Endothelial cell of umbilical vein (primary cell): ENCODE results near the gene MLLT1. TPM values are rescaled to one million over a fixed set of nuclear protein-coding genes. Genes with fewer than 3 reads are reported as not detected.

Source experiments
- BruUV-seq: library from RNA; stranded (reverse); fragments of 400-500 nt; replicated peaks from 2 replicates; lab custom pipeline; 2021; lab: Mats Ljungman, UMichigan
- CTCF ChIA-PET: fragments of 300-600, 350-600 bp; sonication (Branson Sonifier 250); formaldehyde crosslinking; loops from one replicate; lab custom pipeline; 2021; ENCODE audit warnings: antibody characterized with exemption, inconsistent platforms; lab: Charles Lee
- POLR2A ChIA-PET: fragments of 300-600, 350-600 bp; sonication (Branson Sonifier 250); formaldehyde crosslinking; loops from one replicate; lab custom pipeline; 2021; ENCODE audit warnings: antibody characterized with exemption, inconsistent platforms; lab: Charles Lee
- DNase-seq: peaks from one replicate; pipeline ENCODE4 v3.0.0-alpha.2; 2011; ENCODE audit warnings: low read depth, low spot score
- FAIRE-seq: peaks from 2 replicates; lab custom pipeline; 2011; peaks lifted over from hg19 to GRCh38; lab: Jason Lieb, UNC
- H2AFZ ChIP-seq: 2 replicates; pipeline ENCODE4 v1.6.0; 2012; ENCODE audit warnings: low read depth, low read length, control low read depth, inconsistent platforms
- H3K27ac ChIP-seq: 2 replicates; pipeline ENCODE4 v1.5.1; 2011; ENCODE audit warnings: low read depth, mild to moderate bottlenecking, control low read depth, low read length, moderate library complexity; ENCODE audit not compliant: insufficient read depth
- H3K27me3 ChIP-seq, 2 experiments: 2 replicates each; pipeline versions ENCODE4 v1.6.0 to v1.6.1; 2011; ENCODE audit warnings: low read length in 2 of 2, mixed read lengths in 1 of 2; ENCODE audit not compliant: control insufficient read depth in 2 of 2, insufficient read depth in 2 of 2
- H3K36me3 ChIP-seq, 2 experiments: 2 replicates in 1 of 2; 3 replicates in 1 of 2; pipeline ENCODE4 v1.5.1; 2011; ENCODE audit warnings: low read length in 2 of 2, mild to moderate bottlenecking in 1 of 2, moderate library complexity in 1 of 2; ENCODE audit not compliant: control insufficient read depth in 2 of 2, insufficient read depth in 2 of 2; ENCODE audit errors: extremely low read depth in 1 of 2
- H3K4me1 ChIP-seq: 3 replicates; pipeline ENCODE4 v1.5.1; 2011; ENCODE audit warnings: mild to moderate bottlenecking, low read length; ENCODE audit not compliant: control insufficient read depth, insufficient read depth; ENCODE audit errors: extremely low read depth
- H3K4me2 ChIP-seq: 2 replicates; pipeline ENCODE4 v1.6.1; 2011; ENCODE audit warnings: low read length, control low read depth, mixed read lengths; ENCODE audit not compliant: insufficient read depth
- H3K4me3 ChIP-seq, 3 experiments: fragments of 200-600 bp in 1 of 3; sonication (generic), shearing (Covaris generic) in 1 of 3; replicated peaks in 1 of 3; 2 replicates each; pipeline ENCODE4 v1.5.1; 2011 to 2016; ENCODE audit warnings: control low read depth in 3 of 3, low read length in 3 of 3, mild to moderate bottlenecking in 2 of 3, inconsistent platforms in 1 of 3, low read depth in 1 of 3, moderate library complexity in 1 of 3; ENCODE audit not compliant: insufficient read depth in 1 of 3
- H3K79me2 ChIP-seq: 2 replicates; pipeline ENCODE4 v1.6.0; 2012; ENCODE audit warnings: low read length, inconsistent platforms; ENCODE audit not compliant: control insufficient read depth, insufficient read depth
- H3K9ac ChIP-seq: replicated peaks from 2 replicates; pipeline ENCODE3; 2011; ENCODE audit warnings: low read length, control low read depth; ENCODE audit not compliant: insufficient read depth; ENCODE audit errors: extremely low read depth
- H3K9me1 ChIP-seq: replicated peaks from 3 replicates; pipeline ENCODE4 v1.6.0; 2011; ENCODE audit warnings: mild to moderate bottlenecking, low read length; ENCODE audit not compliant: control insufficient read depth, insufficient read depth; ENCODE audit errors: extremely low read depth
- H3K9me3 ChIP-seq: replicated peaks from 2 replicates; pipeline ENCODE4 v1.5.1; 2012; ENCODE audit warnings: low read length, inconsistent platforms; ENCODE audit not compliant: control insufficient read depth, insufficient read depth
- H4K20me1 ChIP-seq: replicated peaks from 2 replicates; pipeline ENCODE3; 2011; ENCODE audit warnings: mild to moderate bottlenecking, low read length; ENCODE audit not compliant: control insufficient read depth, insufficient read depth; ENCODE audit errors: extremely low read depth
- CTCF ChIP-seq, 2 donors: IDR thresholded peaks; 1 replicate in 1 of 2; 2 replicates in 1 of 2; pipeline ENCODE4 v1.5.1; 2011; ENCODE audit warnings: low read length in 2 of 2, mild to moderate bottlenecking in 2 of 2, moderate library complexity in 2 of 2, control low read depth in 1 of 2, inconsistent platforms in 1 of 2, low read depth in 1 of 2; ENCODE audit not compliant: insufficient read depth in 1 of 2; ENCODE audit errors: extremely low read depth in 1 of 2
- EZH2 ChIP-seq: IDR thresholded peaks from 2 replicates; pipeline ENCODE4 v1.6.1; 2012; ENCODE audit warnings: borderline replicate concordance, low read depth, mild to moderate bottlenecking, moderate library complexity, low read length, inconsistent platforms; ENCODE audit not compliant: severe bottlenecking
- FOS ChIP-seq: IDR thresholded peaks from 2 replicates; pipeline ENCODE4 v1.6.1; 2011; ENCODE audit warnings: mild to moderate bottlenecking, low read length, moderate library complexity, borderline replicate concordance; ENCODE audit not compliant: insufficient read depth
- GATA2 ChIP-seq: IDR thresholded peaks from 2 replicates; pipeline ENCODE4 v1.7.0; 2011; ENCODE audit warnings: low read depth, mild to moderate bottlenecking, moderate library complexity, mixed read lengths, low read length; ENCODE audit not compliant: insufficient read length, insufficient read depth
- JUN ChIP-seq: IDR thresholded peaks from 2 replicates; pipeline ENCODE4 v1.6.1; 2011; ENCODE audit warnings: borderline replicate concordance, low read depth; ENCODE audit not compliant: insufficient read length, insufficient read depth
- MAX ChIP-seq: IDR thresholded peaks from 2 replicates; pipeline ENCODE4 v1.6.1; 2011; ENCODE audit not compliant: insufficient read depth, insufficient read length
- MYC ChIP-seq: IDR thresholded peaks from one replicate; pipeline ENCODE4 v1.6.1; 2011; ENCODE audit warnings: mild to moderate bottlenecking, low read depth, low read length
- POLR2A ChIP-seq: IDR thresholded peaks from 2 replicates; pipeline ENCODE4 v1.6.1; 2012; ENCODE audit warnings: low read depth, mild to moderate bottlenecking, control low read depth, low read length
- POLR2AphosphoS5 ChIP-seq: IDR thresholded peaks from 2 replicates; pipeline ENCODE4 v1.6.1; 2012; ENCODE audit warnings: low read depth, mild to moderate bottlenecking, control low read depth, low read length, moderate library complexity; ENCODE audit not compliant: insufficient read depth
- dilution Hi-C: fragments of 300-500 bp; cut with MboI; formaldehyde crosslinking; loops from one replicate; pipeline ENCODE4 v1.15.0; 2019; ENCODE audit warnings: low sequenced_read_pairs; ENCODE audit not compliant: extremely low pct_ligation_motif_present
- intact Hi-C: fragments of 100-400 bp; cut with micrococcal nuclease; formaldehyde crosslinking; loops from one replicate; pipeline ENCODE4 v1.10.0; 2022
- polyA plus RNA-seq, 4 experiments: library from polyadenylated mRNA; depleted of rRNA in 3 of 4; stranded (reverse) in 3 of 4; unstranded in 1 of 4; fragments of >200 nt; gene quantifications; 2 replicates each; pipeline versions ENCODE4 v1.2.1 to v1.2.3, GENCODE V29; 2011 to 2012; ENCODE audit warnings: missing spikeins in 1 of 4
- total RNA-seq: library from RNA; stranded (reverse); gene quantifications from 2 replicates; pipeline ENCODE4 v1.2.3, GENCODE V29; 2021

Gene MLLT1
- total and polyA plus RNA-seq, 2 donors (not counting 3 experiments of a cell fraction or from before 2014, with no cell fraction given) = 43.9 to 84.8 TPM

DNA sequence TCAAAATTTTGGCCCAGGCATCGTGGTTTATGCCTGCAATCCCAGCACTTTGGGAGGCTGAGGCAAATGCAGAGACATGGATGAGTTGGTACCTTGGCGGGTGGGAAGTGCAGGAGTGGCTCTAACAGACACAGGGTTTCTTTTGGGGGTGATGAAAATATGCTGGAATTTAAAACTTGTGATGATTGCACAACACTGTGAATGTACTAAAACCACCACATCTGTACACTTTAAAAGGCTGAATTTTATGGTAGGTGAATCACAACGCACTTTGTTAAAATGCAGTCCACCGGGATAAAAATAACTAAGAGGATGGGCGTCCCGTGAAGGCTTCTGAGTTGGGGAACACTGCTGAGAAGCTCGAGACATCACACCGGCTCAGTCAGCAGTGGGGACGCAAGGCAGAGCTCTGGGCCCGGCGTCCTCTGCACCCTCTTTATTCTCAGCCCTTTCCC, 47.1 kb downstream of the MLLT1 start:
- H3K79me2 ChIP-seq = peaks cover 72% of the 10 kb centered on the region
- H3K27me3 ChIP-seq = no peaks in the 10 kb centered on the region
- CTCF ChIA-PET = interaction anchor here (2.8 kb wide), 1 partner anchor 14 kb away, joined by 9 read pairs; no protein-coding TSS in a partner anchor
- FAIRE-seq (no peak), DNase-seq (no peak)
- no peaks in the 10 kb centered on the region for H4K20me1 ChIP-seq
- intact Hi-C loops = no loop called here
- dilution Hi-C loops = no loop called here
- no peak overlapping the region for H2AFZ ChIP-seq
- H3K4me2 ChIP-seq = no peak overlapping the region
- POLR2A ChIA-PET = no interaction called here
- no peak overlapping the region for H3K9ac ChIP-seq
- BruUV-seq = no TSS peak
- no peak for TF ChIP-seq CTCF (IDR thresholded peaks at IDR 0.05; ENCODE audit: extremely low read depth in 1 of 2, insufficient read depth in 1 of 2, low read depth in 1 of 2, low read length in 2 of 2)
- no peak for TF ChIP-seq FOS
- no peak for TF ChIP-seq POLR2A
- TF ChIP-seq GATA2 = no peak
- no peak for TF ChIP-seq MAX
- TF ChIP-seq MYC = no peak
- no peak for TF ChIP-seq EZH2
- no peak for TF ChIP-seq POLR2AphosphoS5
- TF ChIP-seq JUN = no peak
- peaks cover 27% of the 10 kb centered on the region for H3K4me1 ChIP-seq
- H3K9me3 ChIP-seq = no peaks in the 10 kb centered on the region
- H3K36me3 ChIP-seq = peaks cover 0 to 10% of the 10 kb centered on the region in 2 experiments
- no peak overlapping the region for H3K27ac ChIP-seq
- H3K9me1 ChIP-seq = no peaks in the 10 kb centered on the region
- H3K4me3 ChIP-seq = no peak overlapping the region
